Dermis blood vessel endothelial cell (primary cell): ENCODE data around the gene RNU5D-1. TPM values are rescaled to one million over a fixed set of nuclear protein-coding genes. Genes with fewer than 3 reads are reported as not detected.
"Not testable (repeated sequence)": the region's sequence is repeated elsewhere in the genome, so short reads cannot be mapped to it uniquely, and the experiment has no call there.

Source experiments
- DNase-seq: peaks from one replicate; pipeline ENCODE4 v3.0.0; 2010
- total RNA-seq: library from RNA; depleted of rRNA; stranded (reverse); fragments of >200 nt; gene quantifications from 2 replicates; pipeline ENCODE4 v1.2.3, GENCODE V29; 2014

Gene RNU5D-1
- not detected in 2 replicates for total RNA-seq

DNA sequence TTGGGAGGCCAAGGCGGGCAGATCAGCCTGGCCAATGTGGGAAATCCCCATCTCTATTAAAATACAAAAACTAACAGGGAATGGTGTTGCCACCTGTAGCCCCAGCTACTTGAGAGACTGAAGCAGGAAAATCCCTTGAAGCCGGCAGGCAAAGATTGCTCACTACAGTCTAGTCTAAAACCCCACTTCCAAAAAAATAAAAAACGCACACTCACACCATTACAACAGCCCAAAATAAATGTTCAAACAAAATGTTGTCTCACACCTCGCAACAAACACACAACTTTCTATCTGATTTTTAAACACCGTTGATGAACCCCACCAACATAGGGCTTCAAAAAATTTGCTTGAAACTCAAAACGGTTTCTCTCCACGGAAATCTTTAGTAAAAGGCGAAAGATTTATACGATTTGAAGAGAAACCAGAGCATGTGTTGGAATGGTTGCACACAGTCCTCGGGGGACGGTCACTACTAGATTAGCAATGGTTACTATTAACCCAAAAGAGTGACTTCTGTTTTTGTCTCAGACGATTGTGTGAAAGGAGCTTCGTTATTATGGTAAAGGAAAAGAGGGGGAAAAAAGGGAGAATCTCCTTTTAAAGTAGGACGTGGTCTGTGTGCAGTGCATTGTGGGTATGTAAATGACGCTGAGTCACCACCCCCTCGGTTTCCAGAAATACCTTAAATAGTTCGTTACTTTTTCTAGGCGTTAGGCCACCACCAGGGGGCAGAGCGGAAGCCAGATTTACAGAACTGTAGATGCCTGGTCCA, at the start of gene RNU5D-1:
RNU5D-1 (minus strand) TSS at position 430 of the 772 bp plus-strand sequence.
- DNase-seq: peak; percentile 98

DNA sequence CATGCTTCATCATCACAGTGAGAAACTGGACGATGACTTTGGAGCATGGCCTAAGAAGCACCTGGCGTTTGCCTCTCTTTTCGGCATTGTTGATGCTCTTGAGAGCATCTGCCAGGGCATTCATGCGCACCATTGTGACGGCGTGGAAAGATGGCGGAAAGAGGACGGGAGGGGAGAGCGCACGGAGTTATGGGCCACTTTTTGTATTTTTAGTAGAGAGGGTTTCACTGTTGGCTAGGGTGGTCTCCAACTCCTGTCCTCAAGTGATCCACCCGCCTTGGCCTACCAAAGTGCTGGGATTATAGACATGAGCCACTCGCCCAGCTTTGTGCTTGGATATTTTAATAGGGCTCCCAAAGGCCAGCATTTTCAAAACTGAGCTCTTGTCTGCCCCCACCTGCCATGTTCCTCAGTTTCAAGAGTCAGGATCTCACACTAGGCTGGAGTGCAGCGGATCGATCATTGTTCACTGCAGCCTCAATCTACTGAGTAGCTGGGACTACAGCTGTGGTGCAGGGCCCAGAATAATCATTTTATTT, 49.7 kb upstream of the RNU5D-1 start:
- DNase-seq: no peak

DNA sequence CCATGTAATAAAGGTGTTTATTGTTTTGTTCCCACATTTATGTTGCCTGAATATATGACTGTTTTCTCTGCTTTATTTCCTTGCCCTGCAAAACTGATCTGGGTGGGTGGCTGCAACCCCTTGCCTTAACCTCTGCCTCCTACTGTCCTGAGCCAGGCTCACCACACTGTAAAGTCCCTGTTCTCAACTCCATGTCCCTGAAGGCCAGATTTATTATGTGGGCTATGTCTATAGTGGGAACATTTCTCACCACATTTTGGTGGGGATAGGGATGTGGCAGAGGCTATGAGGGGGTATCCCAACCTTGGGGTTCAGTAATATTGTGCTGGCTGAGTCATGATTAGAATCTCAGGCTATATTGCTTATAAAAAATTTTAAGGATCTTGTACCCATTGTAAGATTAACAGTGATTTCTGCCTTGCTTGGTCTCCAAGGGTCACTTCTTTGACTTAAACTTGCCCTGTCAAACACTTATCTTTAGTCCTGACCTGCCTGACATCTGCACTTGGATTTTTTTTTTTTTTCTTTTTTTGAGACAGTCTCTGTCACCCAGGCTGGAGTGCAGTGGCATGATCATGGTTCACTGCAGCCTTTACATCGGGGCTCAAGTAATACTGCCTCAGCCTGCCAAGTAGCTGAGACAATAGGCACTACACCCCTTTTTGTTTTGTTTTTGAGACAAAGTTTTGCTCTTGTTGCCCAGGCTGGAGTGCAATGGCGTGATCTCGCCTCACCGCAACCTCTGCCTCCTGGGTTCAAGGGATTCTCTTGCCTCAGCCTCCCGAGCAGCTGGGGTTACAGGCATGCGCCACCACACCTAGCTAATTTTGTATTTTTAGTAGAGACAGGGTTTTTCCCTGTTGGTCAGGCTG, 48.0 kb upstream of the RNU5D-1 start:
- DNase-seq: no peak

DNA sequence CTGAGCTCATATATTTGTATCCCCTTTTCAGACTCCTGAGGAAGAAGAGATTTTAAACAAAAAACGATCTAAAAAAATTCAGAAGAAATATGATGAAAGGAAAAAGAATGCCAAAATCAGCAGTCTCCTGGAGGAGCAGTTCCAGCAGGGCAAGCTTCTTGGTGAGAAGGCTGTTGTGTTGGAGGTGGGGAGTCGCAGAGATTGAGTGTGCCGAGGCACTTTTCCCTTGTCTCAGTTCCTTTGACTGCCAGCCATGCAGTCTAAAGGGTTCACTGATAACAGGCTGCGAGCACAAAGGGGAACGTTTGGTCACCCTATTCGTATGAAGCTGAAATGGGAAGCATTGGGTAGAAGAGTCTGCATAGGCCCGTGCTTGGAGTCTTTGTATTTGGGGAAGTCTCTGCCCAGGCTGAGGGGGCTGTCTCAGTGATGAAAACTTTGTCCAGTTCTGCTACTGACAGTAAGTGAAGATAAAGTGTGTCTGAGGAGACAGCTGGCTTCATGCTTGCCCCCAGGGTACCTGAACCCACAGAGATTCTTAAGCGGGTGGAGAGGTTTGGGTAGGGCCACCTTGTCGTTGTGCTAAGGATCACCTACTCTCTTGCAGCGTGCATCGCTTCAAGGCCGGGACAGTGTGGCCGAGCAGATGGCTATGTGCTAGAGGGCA, 47.1 kb upstream of the RNU5D-1 start:
- no peak for DNase-seq

DNA sequence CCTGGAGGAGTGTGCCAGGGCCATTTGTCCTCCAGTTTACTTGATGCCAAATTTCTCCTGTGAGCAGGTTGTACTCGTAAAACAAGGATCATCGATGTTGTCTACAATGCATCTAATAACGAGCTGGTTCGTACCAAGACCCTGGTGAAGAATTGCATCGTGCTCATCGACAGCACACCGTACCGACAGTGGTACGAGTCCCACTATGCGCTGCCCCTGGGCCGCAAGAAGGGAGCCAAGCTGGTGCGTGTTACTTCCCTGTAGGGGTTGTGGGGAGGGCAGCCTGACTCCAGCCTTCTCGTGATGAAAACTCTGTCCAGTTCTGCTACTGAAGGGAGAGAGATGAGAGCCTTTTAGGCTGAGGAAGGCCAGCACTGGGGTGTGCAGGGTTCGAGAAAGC, 46.6 kb upstream of the RNU5D-1 start:
- no peak for DNase-seq

DNA sequence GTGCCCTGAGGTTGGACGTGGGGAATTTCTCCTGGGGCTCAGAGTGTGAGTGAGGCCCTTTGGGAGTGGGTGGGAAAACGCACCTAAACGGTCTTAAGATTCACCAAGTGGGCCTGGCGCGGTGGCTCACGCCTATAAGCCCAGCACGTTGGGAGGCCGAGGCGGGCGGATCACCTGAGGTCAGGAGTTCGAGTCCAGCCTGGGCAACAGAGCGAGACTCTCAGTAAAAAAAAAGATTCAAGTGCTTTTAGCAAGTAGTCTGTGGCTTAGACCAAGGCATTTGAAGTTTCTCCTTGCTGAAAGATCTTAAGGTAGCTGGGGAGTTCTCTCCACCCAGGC, 45.7 kb upstream of the RNU5D-1 start:
- no peak for DNase-seq

DNA sequence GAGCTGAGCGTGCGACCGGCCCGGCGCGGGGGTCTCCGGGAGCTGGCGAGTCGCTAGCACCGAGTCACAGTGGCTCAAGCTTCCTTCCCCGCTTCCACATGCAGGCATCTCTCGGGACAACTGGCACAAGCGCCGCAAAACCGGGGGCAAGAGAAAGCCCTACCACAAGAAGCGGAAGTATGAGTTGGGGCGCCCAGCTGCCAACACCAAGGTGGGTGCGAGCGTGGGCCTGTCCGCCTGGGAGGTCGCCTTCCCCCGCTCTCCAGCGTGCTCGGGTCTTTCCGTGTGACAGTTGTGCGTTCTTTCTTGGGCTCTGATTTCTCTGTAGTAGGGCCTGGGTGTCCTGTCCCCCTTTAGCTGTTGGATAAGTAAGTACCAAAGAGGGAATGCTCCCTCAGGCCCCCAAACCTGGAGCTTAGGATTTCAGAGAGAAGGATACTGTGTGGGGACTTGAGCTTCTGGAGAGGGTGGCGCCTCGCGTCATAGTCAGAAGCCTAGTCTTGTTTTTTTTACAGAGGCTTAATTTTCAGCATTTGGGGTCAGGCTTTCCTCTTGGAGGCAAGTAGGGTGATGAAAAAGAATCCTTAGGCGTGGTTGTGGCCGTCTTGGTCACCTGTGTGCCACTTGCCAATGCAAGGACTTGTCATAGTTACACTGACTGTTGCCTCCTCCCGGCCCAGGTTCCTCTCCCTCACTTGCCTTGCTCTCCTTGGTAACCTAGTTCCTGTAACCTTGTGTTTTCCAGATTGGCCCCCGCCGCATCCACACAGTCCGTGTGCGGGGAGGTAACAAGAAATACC, 45.2 kb upstream of the RNU5D-1 start:
- DNase-seq: peak; percentile 46

DNA sequence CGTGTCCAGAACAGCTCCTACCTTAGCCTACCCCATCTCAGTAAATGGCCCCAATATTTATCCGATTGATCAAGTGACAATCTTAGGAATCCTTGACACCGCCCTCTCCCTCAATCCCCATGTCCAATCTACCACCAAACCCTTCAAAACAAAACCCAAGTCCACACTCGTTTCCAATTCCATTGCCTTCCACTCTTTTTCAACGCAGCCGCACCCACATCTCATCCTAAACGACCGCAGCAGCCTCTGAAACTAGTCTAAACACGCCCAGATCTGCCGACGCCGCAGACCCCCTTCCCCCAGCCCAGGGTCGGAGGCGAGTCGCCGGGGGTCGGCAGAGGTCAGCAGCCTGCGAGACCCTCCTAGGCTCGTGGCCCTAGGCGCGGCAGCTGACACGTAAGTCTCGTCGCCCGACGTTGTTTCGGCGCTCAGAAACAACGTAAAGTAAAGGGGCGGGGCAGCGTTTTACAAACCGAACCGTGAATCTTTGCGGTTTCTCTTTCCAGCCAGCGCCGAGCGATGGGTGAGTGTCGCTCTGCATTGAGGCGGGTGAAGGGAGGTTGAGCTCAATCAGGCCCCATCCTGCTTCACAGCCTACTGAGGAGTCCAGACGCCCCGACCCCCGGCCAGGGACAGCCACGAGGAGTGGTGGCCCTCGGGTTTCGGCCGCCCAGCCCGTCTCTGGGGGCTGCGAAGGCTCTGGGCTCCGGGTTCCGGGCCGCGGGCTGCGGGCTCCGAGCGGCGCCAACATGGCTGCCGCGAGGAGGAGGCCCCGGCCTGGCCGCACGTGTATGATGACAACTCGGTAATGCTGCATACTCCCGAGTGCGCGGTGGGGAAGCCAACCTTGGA, 44.3 kb upstream of the RNU5D-1 start, which contains the start of gene RPS8:
RPS8 (plus strand) TSS at position 463 of the 852 bp plus-strand sequence; CDS start at position 520, 57 bp downstream.
- peak; percentile 96 for DNase-seq

DNA sequence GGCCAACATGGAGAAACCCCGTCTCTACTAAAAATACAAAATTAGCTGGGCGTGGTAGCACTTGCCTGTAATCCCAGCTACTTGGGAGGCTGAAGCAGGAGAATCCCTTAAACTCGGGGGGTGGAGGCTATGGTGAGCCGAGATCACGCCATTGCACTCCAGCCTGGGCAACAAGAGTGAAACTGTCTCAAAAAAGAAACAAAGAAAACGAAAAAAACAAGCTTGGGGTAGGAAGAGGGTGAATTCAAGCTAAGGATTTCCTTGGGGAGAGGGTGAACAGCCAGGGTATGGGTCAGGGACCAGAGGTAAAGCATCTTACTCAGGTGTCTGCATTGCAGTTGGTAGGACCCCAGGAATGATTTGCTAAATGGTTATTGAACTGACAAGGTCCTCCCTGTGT, 35.5 kb upstream of the RNU5D-1 start:
- DNase-seq: not testable (repeated sequence)

DNA sequence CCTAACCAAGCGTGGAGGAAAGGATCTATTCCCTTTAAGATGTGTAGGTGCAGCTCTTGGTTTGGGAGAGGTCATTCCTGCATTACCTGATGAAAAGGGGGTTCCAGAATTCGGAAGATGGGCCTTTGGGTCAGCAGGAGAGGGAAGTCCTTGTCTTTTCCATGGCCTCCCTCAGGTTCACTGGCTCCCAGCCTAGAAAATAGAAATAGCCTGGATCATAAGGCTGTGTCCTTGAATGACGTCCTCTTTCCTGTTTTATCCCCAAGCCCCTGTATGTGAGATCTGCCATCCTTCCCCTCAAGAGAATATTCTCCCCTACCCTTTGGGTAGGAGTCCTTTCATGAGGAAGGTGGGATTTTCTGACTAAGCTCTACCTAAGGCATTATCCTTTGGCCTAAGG, 29.9 kb upstream of the RNU5D-1 start:
- no peak for DNase-seq

DNA sequence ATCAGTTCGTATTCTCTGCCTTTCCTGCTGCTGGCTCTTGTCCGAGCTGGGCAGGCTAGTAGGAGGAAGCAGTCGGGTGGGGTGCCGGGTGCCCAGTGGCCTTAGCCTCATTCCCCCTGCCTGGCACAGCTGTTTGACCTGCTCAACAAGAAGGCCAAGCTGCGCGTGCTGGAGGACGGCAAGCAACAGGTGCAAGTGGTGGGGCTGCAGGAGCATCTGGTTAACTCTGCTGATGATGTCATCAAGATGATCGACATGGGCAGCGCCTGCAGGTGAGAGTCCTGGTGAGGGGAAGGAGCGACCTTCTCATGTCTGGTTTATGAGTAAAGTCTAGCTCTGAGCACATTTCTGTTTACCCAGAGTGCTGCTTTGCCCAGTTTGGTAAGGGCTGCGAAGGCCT, 28.1 kb upstream of the RNU5D-1 start:
- no peak for DNase-seq

DNA sequence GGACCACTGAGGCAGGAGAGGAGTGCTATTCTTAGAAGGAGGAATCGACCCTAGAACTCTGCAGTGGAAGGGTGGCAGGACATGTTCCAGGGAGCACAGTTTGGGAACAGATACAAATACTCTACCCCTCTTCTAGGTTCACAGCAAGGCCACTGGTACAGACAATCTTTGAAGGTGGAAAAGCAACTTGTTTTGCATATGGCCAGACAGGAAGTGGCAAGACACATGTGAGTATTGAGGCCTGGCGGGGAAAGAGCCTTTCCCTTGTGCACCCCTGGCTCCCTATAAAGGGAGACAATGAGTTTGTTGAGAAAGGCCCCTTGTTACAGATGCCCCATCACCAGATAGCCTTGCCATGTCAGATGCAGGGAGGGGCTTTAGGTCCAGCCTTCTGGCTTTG, 26.4 kb upstream of the RNU5D-1 start:
- no peak for DNase-seq

DNA sequence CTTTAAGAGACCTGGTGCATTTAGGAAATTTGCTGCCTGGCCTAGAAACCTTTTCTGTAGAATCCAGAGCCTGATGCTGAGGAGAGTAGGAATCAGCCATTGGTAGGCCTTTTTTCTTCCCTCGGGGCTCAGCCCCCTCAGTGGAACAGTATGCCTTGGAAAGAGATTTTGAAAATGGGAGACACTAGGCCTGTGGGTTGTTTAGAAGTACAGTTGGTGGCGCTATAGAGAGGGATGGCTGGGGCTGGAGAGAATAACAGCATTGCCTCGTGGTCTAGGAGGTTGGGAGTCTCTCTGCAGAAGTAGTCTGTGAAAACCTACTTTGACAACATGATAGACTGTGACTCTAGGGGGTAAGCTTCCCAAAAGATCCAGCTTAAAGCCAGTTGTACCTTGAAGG, 16.9 kb upstream of the RNU5D-1 start:
- no peak for DNase-seq

DNA sequence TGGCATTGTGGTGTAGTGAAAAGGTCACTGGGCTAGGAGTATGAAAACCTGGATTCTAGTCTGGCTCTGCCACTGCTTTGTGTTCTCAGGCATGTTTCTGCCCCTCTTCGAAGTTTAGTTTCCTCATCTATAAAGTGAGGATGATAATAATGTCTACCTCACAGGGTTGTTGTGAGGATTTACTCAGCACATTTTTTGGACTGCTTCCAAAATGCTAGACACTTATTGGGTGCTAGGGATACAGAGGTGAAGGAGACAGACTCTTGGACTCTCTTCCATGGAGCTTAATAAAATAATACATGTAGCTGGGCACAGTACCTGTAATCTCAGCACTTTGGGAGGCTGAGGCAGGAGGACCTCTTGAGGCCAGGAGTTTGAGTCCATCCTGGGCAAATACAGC, 12.2 kb upstream of the RNU5D-1 start:
- no peak for DNase-seq

DNA sequence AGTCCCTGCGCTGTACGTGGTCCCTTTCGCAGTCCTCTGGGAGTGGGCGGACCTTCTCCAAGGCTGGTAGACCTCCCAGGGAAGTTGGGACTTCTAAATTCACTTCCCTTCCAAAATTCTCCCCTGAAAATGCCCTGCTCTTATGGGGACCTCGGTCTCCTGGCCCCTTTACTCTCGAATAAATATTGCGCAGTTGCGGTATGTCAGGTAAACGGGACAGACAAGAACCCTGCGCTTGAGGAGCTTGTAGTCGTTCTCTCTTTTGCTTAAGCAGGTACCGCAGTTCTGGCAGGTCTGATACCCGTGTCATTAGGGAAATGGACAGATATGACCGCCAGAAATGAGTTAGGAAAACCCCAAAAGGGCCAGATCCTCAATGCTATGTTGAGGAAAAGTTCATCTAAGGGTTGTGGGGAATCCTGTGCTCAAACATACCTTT, 9.2 kb upstream of the RNU5D-1 start:
- DNase-seq: no peak

DNA sequence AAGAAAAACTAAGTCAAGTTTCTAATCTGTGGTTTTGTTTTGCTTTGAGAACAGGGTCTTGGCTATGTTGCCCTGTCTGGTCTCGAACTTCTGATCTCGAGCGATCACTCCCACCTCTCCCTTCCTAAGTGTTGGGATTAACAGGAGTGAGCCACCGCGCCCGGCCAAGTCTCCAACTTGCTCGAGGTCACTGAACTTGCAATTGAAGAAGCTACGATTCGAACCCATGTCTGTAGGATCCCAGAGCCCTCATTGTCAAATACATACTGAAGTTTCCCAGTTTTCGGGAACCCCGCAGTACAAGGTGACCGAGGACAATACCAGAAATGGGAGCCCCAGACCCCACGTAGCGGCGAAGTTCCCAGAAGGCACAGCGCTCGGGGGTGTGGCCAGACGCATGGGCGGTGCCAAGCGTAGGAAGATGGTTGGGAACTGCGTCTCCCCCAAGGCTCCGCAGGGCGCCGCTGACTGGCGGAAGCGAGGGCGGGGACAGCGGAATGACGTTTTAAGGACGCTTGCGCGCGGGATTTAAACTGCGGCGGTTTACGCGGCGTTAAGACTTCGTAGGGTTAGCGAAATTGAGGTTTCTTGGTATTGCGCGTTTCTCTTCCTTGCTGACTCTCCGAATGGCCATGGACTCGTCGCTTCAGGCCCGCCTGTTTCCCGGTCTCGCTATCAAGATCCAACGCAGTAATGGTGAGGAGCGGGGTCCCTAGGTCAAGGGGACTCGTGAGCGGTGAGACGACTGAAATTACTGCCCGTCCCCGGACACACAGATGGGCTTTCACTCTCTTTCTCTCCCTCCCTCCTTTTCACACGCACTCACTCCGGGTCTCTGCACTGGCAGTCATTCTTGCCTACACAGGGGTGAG, 8.6 kb upstream of the RNU5D-1 start, which contains the start of gene KIF2C:
KIF2C (plus strand) TSS at position 531 of the 872 bp plus-strand sequence; CDS start at position 627, 96 bp downstream.
- DNase-seq: peak; percentile 99

DNA sequence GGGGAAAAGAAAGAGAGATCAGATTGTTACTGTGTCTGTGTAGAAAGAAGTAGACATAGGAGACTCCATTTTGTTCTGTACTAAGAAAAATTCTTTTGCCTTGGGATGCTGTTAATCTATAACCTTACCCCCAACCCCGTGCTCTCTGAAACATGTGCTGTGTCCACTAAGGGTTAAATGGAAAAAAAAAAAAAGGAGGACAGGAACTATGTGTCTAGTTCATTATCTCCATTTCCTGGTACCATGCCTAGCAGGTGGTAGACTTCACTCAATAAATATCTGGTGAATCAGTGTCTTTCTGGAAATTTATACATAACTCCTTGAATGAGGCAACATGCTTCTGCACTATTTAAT, 8.0 kb upstream of the RNU5D-1 start:
- not testable (repeated sequence) for DNase-seq

DNA sequence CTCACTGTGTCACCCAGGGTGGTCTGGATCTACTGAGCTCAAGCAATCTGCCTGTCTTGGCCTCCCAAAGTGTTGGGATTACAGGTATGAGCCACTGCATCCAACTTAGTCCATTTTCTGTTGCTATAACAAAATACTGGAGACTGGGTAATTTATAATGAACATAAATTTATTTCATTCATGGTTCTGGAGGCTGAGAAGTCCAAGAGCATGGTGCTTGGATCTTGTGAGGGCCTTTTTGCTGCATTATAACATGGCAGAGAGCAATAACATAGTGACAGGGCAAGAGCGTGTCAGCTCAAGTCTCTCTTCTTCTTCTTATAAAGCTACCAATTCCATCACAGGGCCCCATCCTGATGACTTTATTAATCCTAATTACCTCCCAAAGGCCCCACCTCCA, 5.0 kb upstream of the RNU5D-1 start:
- no peak for DNase-seq

DNA sequence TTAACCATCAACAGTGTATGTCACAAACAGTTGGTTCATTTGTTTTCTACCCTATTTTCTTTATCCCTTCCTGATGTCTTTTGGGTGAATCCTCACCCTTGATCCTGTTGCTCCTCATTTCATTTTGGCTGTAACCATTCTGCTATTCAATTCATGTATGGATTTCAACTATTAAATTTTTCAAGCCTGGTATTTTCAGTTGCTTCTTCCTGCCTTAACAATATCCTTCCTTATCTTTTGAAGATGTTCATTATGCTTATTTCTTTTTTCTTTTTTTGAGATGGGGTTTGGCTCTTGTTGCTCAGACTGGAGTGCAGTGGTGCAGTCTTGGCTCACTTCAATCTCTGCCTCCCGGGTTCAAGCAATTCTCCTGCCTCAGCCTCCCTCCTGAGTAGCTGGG, 2.8 kb upstream of the RNU5D-1 start:
- DNase-seq: no peak

DNA sequence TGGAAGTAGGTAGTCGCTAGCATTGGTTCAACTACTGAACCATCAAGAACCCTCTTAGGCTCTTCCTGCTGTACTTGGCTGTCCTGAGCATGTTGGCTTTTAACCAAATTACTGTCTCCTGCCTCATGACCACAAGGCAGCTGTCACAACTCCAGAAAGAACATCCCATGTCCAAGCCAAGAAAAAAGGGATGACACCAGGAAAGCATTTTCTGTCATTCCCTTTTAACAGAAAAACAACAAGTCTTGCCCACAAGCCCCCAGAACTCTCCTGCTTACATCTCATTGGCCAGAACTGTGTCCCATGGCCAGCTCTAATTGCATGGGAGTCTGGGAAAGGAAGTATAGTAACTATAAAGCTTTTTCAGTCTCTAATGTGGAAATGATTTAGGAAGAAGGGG, 2.4 kb upstream of the RNU5D-1 start:
- DNase-seq: no peak
